ENCODE data around the gene SAMD15. TPM values are rescaled to one million over a fixed set of nuclear protein-coding genes. Genes with fewer than 3 reads are reported as not detected.

Gene SAMD15
- total RNA-seq, 2 experiments from 2014 or later: 0.25 TPM

DNA sequence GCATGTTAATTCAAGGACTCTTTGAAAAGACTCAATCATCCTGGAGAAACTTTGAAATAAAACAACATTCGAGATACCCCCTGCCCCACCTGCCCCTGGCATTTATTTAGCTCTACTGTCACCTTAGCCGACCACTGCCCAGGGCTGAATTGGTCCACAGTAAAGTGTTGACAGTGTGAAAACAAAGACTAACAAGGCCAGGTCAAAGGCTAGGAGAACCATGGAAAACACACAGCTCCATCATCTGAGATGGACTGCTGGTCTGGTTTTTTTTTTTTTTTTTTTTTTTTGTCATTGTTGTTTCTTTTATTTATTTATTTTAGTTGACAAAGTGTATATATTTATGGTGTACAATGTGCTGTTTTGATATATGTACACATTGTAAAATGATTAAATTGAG is 30.7 kb upstream of the SAMD15 start:
- DNase-seq: no peak
- Mint-ChIP-seq H3K36me3 (ENCODE audit: low read depth) (peaks cover 25% of the 10 kb centered on the region), H3K4me3 (no peak overlapping the region), H3K4me1 (no peaks in the 10 kb centered on the region), H3K27me3 (no peaks in the 10 kb centered on the region), H3K27ac (no peak overlapping the region), H3K9me3 (ENCODE audit: low read depth) (no peaks in the 10 kb centered on the region)
- CTCF ChIA-PET: no interaction called here
- POLR2A ChIA-PET: no interaction called here
- no peak for ATAC-seq
- intact Hi-C loops (cut with DNase I, micrococcal nuclease): no loop called here

DNA sequence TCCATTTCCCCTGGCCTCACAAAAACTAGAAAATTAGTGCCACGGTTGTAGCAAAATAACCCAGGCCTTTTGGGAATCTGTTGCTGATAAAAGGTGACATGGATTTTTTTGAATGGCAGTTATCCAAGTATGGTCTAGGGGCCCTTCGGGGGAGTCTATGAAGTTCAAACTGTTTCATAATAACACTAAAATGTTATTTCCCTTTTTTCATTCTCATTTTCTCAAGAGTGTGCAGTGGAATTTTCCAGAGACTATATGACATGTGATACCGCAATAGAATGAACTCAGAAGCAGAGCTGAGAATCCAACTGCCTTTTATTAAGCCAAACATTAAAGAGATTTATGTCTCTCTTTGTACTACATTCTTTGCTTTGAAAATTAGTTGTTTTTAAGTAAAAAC is 29.4 kb upstream of the SAMD15 start:
- Mint-ChIP-seq H3K9me3 (ENCODE audit: low read depth) (no peaks in the 10 kb centered on the region), H3K4me3 (no peak overlapping the region), H3K4me1 (no peaks in the 10 kb centered on the region), H3K27ac (no peak overlapping the region), H3K27me3 (no peaks in the 10 kb centered on the region), H3K36me3 (ENCODE audit: low read depth) (peaks cover 15% of the 10 kb centered on the region)
- ChIA-PET CTCF (interaction anchor here (0.6 kb wide), 1 partner anchor 307 kb away, joined by 3 read pairs; no protein-coding TSS in a partner anchor), POLR2A (no interaction called here)
- intact Hi-C loops (cut with DNase I, micrococcal nuclease): no loop called here
- DNase-seq (no peak), ATAC-seq (no peak)

DNA sequence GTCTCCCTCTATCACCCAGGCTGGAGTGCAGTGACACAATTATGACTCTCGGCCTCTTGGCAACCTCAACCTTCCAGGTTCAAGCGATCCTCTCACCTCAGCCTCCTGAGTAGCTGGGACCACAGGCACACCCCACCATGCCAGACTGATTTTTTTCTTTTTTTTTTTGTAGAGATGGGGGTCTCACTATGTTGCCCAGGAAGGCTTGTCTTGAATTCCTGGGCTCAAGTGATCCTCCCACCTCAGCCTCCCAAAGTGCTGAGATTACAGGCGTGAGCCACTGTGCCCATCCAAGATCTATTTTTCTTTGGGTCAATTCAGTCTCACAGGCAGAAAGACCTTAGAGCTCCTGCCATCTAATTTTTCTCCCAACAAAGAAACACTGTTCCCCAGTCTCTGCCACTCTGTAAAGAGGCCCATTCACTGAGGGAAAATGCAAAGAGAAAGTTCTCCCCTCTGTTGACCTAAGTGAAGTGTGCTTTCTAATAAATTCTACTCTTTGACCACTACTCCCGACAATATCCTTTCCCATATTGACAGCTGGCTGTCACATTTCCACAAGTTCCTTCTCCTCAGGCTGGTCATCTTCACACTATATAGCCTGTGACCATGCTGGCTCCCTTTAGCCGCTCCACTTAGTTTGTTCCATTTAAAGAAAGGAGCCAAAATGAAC is 23.6 kb upstream of the SAMD15 start:
- H3K27me3 Mint-ChIP-seq: no peaks in the 10 kb centered on the region
- no peak overlapping the region for H3K4me3 Mint-ChIP-seq
- ATAC-seq: no peak
- H3K36me3 Mint-ChIP-seq (ENCODE audit: low read depth): peaks cover 10% of the 10 kb centered on the region
- ChIA-PET CTCF (interaction anchor here (1.0 to 1.2 kb wide), 2 partner anchors 23 to 212 kb away, joined by 3 read pairs; partner anchors contain the start of genes SAMD15, TMED8 and ZDHHC22), POLR2A (no interaction called here)
- H3K9me3 Mint-ChIP-seq (ENCODE audit: low read depth): no peaks in the 10 kb centered on the region
- intact Hi-C loops (cut with DNase I, micrococcal nuclease): no loop called here
- peaks cover 5% of the 10 kb centered on the region for H3K4me1 Mint-ChIP-seq
- H3K27ac Mint-ChIP-seq: no peak overlapping the region
- no peak for DNase-seq

DNA sequence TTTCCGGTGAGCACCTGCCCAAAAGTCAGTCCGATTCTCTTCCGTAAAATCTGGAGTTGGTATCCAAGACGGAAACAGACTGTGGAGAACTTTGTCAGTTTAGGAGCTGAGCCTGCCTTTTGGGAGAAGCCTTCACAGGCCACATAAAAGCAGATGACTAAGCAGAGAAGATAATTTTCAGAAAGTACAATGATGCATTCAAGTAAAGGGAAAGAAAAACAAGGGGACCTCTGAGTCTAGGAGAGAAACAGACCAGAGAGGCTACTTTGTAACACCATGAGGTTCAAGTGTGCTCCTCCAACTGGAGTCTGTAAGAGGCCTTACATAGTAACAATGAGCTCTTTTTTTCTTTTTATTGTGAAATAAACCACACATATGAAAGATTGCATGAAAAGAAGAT is 21.4 kb upstream of the SAMD15 start:
- H3K27me3 Mint-ChIP-seq: no peaks in the 10 kb centered on the region
- POLR2A ChIA-PET: no interaction called here
- CTCF ChIA-PET: interaction anchor here (0.7 kb wide), 1 partner anchor 40 kb away, joined by 4 read pairs; no protein-coding TSS in a partner anchor
- H3K4me3 Mint-ChIP-seq: no peak overlapping the region
- peaks cover 1% of the 10 kb centered on the region for H3K36me3 Mint-ChIP-seq (ENCODE audit: low read depth)
- H3K27ac Mint-ChIP-seq: no peak overlapping the region
- intact Hi-C loops (cut with DNase I, micrococcal nuclease): no loop called here
- H3K9me3 Mint-ChIP-seq (ENCODE audit: low read depth): no peaks in the 10 kb centered on the region
- H3K4me1 Mint-ChIP-seq: peaks cover 5% of the 10 kb centered on the region
- no peak for ATAC-seq
- DNase-seq: no peak

DNA sequence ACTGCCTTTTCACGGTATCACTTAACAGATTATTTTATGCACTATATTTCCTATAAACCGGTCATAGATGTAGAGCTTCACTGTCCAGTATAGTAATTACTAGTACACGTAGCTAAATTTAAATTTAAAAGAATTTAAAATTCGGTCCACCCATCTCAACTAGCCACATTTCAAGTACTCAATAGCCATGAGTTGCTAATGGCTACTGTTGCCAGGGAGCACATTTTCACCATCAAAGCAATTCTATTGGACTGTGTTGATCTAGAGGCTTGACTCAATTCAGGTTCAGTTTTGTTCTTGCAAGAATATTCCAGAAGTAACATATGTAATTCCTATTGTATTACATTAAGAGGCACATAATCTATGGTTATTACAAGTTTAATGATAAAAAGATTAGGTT is 20.3 kb upstream of the SAMD15 start:
- CTCF ChIA-PET: interaction anchor here (0.6 to 1.6 kb wide), 5 partner anchors 12 to 1160 kb away, joined by 3 to 4 read pairs (median 3); no protein-coding TSS in a partner anchor

DNA sequence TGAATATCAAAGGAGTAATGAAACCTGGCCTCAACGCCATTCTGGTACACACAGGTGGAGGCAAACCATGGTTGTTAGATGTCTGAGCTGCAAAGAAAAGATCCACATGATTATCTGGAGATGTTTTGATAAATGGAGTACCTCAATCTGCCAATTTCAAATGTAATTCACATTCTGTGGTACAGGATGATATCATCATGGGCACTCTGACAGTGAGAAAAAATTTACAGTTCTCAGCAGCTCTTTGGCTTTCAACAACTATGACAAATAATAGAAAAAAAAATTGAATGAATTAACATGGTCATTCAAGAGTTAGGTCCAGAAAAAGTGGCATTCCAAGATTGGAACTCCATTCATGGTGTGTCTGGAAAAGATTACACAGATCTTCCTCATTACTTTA is 17.6 kb upstream of the SAMD15 start:
- Mint-ChIP-seq H3K4me1 (peaks cover 12% of the 10 kb centered on the region), H3K9me3 (ENCODE audit: low read depth) (no peaks in the 10 kb centered on the region), H3K27ac (no peak overlapping the region), H3K27me3 (no peaks in the 10 kb centered on the region), H3K4me3 (no peak overlapping the region), H3K36me3 (ENCODE audit: low read depth) (peaks cover 1% of the 10 kb centered on the region)
- ATAC-seq: no peak
- intact Hi-C loops (cut with DNase I, micrococcal nuclease): no loop called here
- no peak for DNase-seq
- ChIA-PET CTCF (no interaction called here), POLR2A (no interaction called here)

More for the DNA sequence above, 20.3 kb upstream of the SAMD15 start:
- Mint-ChIP-seq H3K27me3 (no peaks in the 10 kb centered on the region), H3K9me3 (ENCODE audit: low read depth) (no peaks in the 10 kb centered on the region), H3K36me3 (ENCODE audit: low read depth) (peaks cover 1% of the 10 kb centered on the region), H3K4me1 (peaks cover 7% of the 10 kb centered on the region), H3K4me3 (no peak overlapping the region), H3K27ac (no peak overlapping the region)
- POLR2A ChIA-PET: no interaction called here
- ATAC-seq (no peak), DNase-seq (no peak)
- intact Hi-C loops (cut with DNase I, micrococcal nuclease): no loop called here

DNA sequence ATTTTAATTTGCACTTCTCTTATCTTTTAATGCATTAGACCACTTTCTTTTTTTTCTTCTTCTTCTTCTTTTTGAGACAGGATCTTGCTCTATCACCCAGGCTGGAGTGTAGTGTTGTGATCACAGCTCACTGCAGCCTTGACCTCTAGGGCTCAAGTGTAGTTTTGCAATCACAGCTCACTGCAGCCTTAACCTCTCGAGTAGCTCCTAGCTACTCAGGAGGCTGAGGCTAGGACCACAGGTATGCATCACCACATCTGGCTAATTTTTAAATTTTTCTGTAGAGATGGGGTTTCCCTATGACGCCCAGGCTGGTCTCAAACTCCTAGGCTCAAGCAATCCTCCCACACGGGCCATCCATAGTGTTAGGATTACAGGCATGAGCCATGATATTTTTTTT is 13.0 kb upstream of the SAMD15 start:
- DNase-seq: no peak
- Mint-ChIP-seq H3K4me1 (peaks cover 8% of the 10 kb centered on the region), H3K4me3 (no peak overlapping the region), H3K9me3 (ENCODE audit: low read depth) (no peaks in the 10 kb centered on the region), H3K27me3 (no peaks in the 10 kb centered on the region), H3K27ac (no peak overlapping the region), H3K36me3 (ENCODE audit: low read depth) (peaks cover 3% of the 10 kb centered on the region)
- ATAC-seq: no peak
- POLR2A ChIA-PET: no interaction called here
- intact Hi-C loops (cut with DNase I, micrococcal nuclease): no loop called here
- CTCF ChIA-PET: interaction anchor here (0.6 kb wide), 1 partner anchor 159 kb away, joined by 3 read pairs; no protein-coding TSS in a partner anchor

DNA sequence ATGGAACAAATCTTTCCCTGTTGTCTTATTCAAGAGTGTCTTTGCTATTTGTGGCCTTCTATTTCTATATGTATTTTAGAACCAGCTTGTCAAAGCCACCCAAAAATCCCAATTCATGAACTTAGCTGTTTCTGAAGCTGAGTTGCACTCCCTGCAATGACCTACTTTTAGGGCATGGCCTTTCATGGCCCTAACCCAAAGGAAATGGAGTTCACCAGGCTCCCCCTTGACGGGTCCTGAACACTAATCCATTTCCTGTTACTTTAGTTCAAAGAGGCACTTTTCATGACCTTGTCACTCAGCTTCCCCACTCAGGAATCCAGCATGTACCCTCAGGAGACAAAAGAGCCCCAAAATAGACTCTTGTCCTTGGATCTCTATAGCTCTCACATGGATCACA is 7.9 kb upstream of the SAMD15 start:
- ChIA-PET POLR2A (interaction anchor here (0.6 kb wide), 1 partner anchor 16 kb away, joined by 5 read pairs; no protein-coding TSS in a partner anchor), CTCF (interaction anchor here (0.8 to 1.5 kb wide), 2 partner anchors 12 to 53 kb away, joined by 4 read pairs; no protein-coding TSS in a partner anchor)
- H3K27ac Mint-ChIP-seq: no peak overlapping the region
- H3K4me1 Mint-ChIP-seq: peaks cover 36% of the 10 kb centered on the region
- intact Hi-C loops (cut with DNase I, micrococcal nuclease): no loop called here
- ATAC-seq (no peak), DNase-seq (no peak)
- peaks cover 17% of the 10 kb centered on the region for H3K36me3 Mint-ChIP-seq (ENCODE audit: low read depth)
- no peaks in the 10 kb centered on the region for H3K27me3 Mint-ChIP-seq
- no peak overlapping the region for H3K4me3 Mint-ChIP-seq
- H3K9me3 Mint-ChIP-seq (ENCODE audit: low read depth): peaks cover 4% of the 10 kb centered on the region

DNA sequence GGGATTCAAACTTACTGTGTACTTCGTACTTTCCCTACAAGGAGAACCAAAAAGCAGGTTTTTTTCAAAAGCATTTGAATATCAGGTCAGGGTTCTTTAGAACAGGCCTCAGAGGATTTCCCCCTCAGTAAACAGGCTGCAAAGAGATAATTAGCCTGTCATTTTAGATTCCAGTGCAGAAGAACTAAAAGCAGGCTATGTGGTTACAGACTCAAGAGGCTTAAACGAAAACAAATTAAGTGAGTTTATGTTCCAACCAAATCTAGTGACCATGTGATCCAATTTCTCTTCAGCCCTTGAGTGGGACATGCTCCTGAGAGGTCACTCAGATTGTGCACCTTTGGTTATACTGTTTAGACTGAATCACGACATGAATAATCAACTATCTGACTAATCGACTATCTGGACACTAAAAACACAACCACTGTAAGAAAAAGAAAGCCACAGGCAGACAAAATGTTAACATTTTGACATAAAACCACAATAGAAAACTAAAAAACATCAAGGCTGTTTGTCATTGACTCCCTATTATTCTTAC is 4.8 kb upstream of the SAMD15 start:
- Mint-ChIP-seq H3K27ac (peak overlapping the region; percentile 64), H3K4me1 (peaks cover 54% of the 10 kb centered on the region), H3K4me3 (no peak overlapping the region), H3K36me3 (ENCODE audit: low read depth) (peaks cover 27% of the 10 kb centered on the region), H3K9me3 (ENCODE audit: low read depth) (peaks cover 4% of the 10 kb centered on the region), H3K27me3 (no peaks in the 10 kb centered on the region)
- intact Hi-C loops (cut with DNase I, micrococcal nuclease): loop anchor here in 1 of 2 experiments (1.0 to 10.0 kb wide), 2 partner anchors 69 to 348 kb away; partner anchors contain the start of gene IRF2BPL
- POLR2A ChIA-PET: no interaction called here
- CTCF ChIA-PET: interaction anchor here (1.0 kb wide), 1 partner anchor 56 kb away, joined by 3 read pairs; no protein-coding TSS in a partner anchor
- DNase-seq (no peak), ATAC-seq (peak; percentile 23)

DNA sequence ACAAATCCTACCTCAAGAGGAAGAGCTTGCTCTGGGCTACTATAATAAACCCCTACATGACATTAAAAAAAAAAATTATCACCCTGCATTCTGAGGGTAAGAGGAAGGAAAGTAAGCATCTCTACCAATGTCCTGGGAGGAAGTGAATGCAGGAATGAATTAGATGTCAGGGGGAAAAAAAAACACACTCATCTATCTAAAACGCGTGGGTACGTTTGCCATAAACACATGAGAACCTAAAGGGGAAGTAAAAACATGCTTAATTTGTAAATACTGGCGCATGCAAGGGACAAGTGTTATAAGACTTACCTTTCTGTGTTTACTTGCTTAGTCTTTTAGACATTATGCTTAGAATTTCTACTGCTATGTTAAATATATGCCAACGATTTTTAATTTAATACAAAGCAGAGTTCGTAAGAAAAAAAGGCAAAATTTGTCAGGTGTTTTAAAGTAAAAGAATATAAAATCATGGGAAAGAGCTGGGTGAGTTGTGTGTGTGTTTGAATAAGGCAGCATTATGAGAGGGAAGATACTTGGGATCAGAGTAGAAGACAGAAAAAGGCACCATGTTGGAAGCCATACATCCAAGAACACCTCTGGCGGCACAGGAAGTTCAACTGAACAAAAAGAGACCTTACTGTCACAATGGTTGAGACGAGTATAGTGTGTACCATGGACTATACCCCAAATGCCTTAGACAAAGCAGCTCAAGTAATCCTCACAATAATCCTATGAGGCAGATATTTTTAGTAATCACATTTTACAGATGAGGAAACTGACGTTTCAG is 1.8 kb upstream of the SAMD15 start:
- Mint-ChIP-seq H3K27me3 (no peaks in the 10 kb centered on the region), H3K36me3 (ENCODE audit: low read depth) (peaks cover 27% of the 10 kb centered on the region), H3K4me3 (no peak overlapping the region), H3K9me3 (ENCODE audit: low read depth) (peaks cover 4% of the 10 kb centered on the region), H3K4me1 (peaks cover 45% of the 10 kb centered on the region), H3K27ac (peak overlapping the region; percentile 60)
- ATAC-seq (no peak), DNase-seq (no peak)
- POLR2A ChIA-PET: interaction anchor here (0.7 kb wide), 1 partner anchor 264 kb away, joined by 3 read pairs; no protein-coding TSS in a partner anchor
- intact Hi-C loops (cut with DNase I, micrococcal nuclease): loop anchor here (5.0 to 10.0 kb wide), 2 partner anchors 73 to 351 kb away; partner anchors contain the start of gene IRF2BPL (in 1 of the 2)
- CTCF ChIA-PET: interaction anchor here (0.6 kb wide), 1 partner anchor 46 kb away, joined by 3 read pairs; no protein-coding TSS in a partner anchor

All from activated CD4-positive, alpha-beta T cell treated with anti-CD3 and anti-CD28 coated beads for 36 hours (primary cell).